Liver (tissue), 9 donors: Measurements from ENCODE around the gene ZC3H12C. TPM values are rescaled to one million over a fixed set of nuclear protein-coding genes. Genes with fewer than 3 reads are reported as not detected.
A peak's percentile ranks its signal among the peaks of the same experiment; 100 is the strongest.

Source experiments
- DNase-seq: peaks from one replicate; pipeline ENCODE4 v3.0.0-alpha.2; 2017; ENCODE audit warnings: low spot score
- H3K27ac ChIP-seq, 2 donors: one replicate each; pipeline ENCODE4 v1.7.0; 2013; ENCODE audit warnings: inconsistent platforms in 2 of 2, low read length in 2 of 2, control low read depth in 1 of 2, low read depth in 1 of 2, mild to moderate bottlenecking in 1 of 2
- H3K27me3 ChIP-seq, 4 donors: one replicate each; pipeline versions ENCODE4 v1.6.1 to v1.7.0; 2013; ENCODE audit warnings: low read length in 3 of 4, inconsistent platforms in 1 of 4, mild to moderate bottlenecking in 1 of 4, moderate library complexity in 1 of 4; ENCODE audit not compliant: control insufficient read depth in 4 of 4, insufficient read depth in 4 of 4
- H3K36me3 ChIP-seq, 4 donors: one replicate each; pipeline versions ENCODE4 v1.6.1 to v1.7.0; 2013; ENCODE audit warnings: low read length in 3 of 4, mild to moderate bottlenecking in 3 of 4, low read depth in 1 of 4, moderate library complexity in 1 of 4; ENCODE audit not compliant: control insufficient read depth in 4 of 4, insufficient read depth in 3 of 4
- H3K4me1 ChIP-seq, 4 donors: one replicate each; pipeline versions ENCODE4 v1.6.1 to v1.7.0; 2013; ENCODE audit warnings: low read length in 3 of 4, mild to moderate bottlenecking in 3 of 4, moderate library complexity in 1 of 4; ENCODE audit not compliant: control insufficient read depth in 4 of 4, insufficient read depth in 4 of 4
- H3K4me3 ChIP-seq, 3 donors: one replicate each; pipeline versions ENCODE4 v1.6.1 to v1.7.0; 2013; ENCODE audit warnings: low read length in 3 of 3, control low read depth in 1 of 3, low read depth in 1 of 3, mild to moderate bottlenecking in 1 of 3
- H3K9ac ChIP-seq, 2 donors: one replicate each; pipeline ENCODE4 v1.7.0; 2013; ENCODE audit warnings: low read length in 2 of 2, mild to moderate bottlenecking in 2 of 2, moderate library complexity in 2 of 2, control low read depth in 1 of 2, low read depth in 1 of 2
- H3K9me3 ChIP-seq, 4 donors: one replicate each; pipeline versions ENCODE4 v1.6.1 to v1.7.0; 2013; ENCODE audit warnings: low read length in 3 of 4; ENCODE audit not compliant: control insufficient read depth in 4 of 4
- FOXA2 ChIP-seq: IDR thresholded peaks from 2 replicates; pipeline ENCODE4 v1.6.1; 2016; ENCODE audit warnings: antibody characterized with exemption
- GABPA ChIP-seq, 2 donors: IDR thresholded peaks in 1 of 2; conservative IDR thresholded peaks in 1 of 2; 2 replicates each; pipeline ENCODE4 v1.6.1; 2016; ENCODE audit warnings: antibody characterized with exemption in 2 of 2, mild to moderate bottlenecking in 1 of 2, moderate library complexity in 1 of 2
- HNF4A ChIP-seq, 2 donors: conservative IDR thresholded peaks; 2 replicates each; pipeline ENCODE4 v1.6.1; 2016; ENCODE audit warnings: antibody characterized with exemption in 2 of 2, mild to moderate bottlenecking in 2 of 2
- JUND ChIP-seq, 2 donors: IDR thresholded peaks; 2 replicates each; pipeline ENCODE4 v1.6.1; 2016; ENCODE audit warnings: antibody characterized with exemption in 2 of 2
- NR2F2 ChIP-seq: IDR thresholded peaks from 2 replicates; pipeline ENCODE4 v1.6.1; 2016; ENCODE audit warnings: antibody characterized with exemption
- RAD21 ChIP-seq, 2 donors: IDR thresholded peaks; 2 replicates each; pipeline ENCODE4 v1.6.1; 2016; ENCODE audit warnings: antibody characterized with exemption in 2 of 2, mild to moderate bottlenecking in 2 of 2
- RXRA ChIP-seq, 2 donors: IDR thresholded peaks; 2 replicates each; pipeline ENCODE4 v1.6.1; 2017 to 2018; ENCODE audit warnings: antibody characterized with exemption in 2 of 2, mild to moderate bottlenecking in 1 of 2
- SP1 ChIP-seq: IDR thresholded peaks from 2 replicates; pipeline ENCODE4 v1.6.1; 2018; ENCODE audit warnings: antibody characterized with exemption, mild to moderate bottlenecking
- TAF1 ChIP-seq: conservative IDR thresholded peaks from 2 replicates; pipeline ENCODE4 v1.6.1; 2016; ENCODE audit warnings: antibody characterized with exemption, mild to moderate bottlenecking
- WGBS: extraction: QIAGEN DNeasy Blood & Tissue Kit; methylation state at CpG from one replicate; pipeline ENCODE4 v1.1.7; 2013; 5-methylcytosine and 5-hydroxymethylcytosine counted together
- polyA plus RNA-seq, 2 donors: library from polyadenylated mRNA; stranded (reverse) in 1 of 2; unstranded in 1 of 2; fragments of 200-250 nt in 1 of 2; fragments of >200 nt in 1 of 2; fragmentation: Nextera tagmentation in 1 of 2; extraction: Ambion mirVana in 1 of 2; gene quantifications; one replicate each; pipeline versions ENCODE4 v1.2.1 to v1.2.3, GENCODE V29; 2013 to 2015
- total RNA-seq, 2 donors: library from RNA; depleted of rRNA; stranded (reverse); fragments of >200 nt; gene quantifications; one replicate each; pipeline ENCODE4 v1.2.3, GENCODE V29; 2014
- TF ChIP-seq, protein P1 (sequence below): IDR thresholded peaks from 2 replicates; pipeline ENCODE4 v1.6.1; 2016; ENCODE audit warnings: antibody characterized with exemption, mild to moderate bottlenecking
- TF ChIP-seq, protein P2 (sequence below): IDR thresholded peaks from 2 replicates; pipeline ENCODE4 v1.6.1; 2016; ENCODE audit warnings: antibody characterized with exemption
- donor health status: healthy.
- donor health status: healthy.
- donor health status: healthy.
- donor health status: healthy.
- donor health status: healthy.

The ZC3H12C gene
- total and polyA plus RNA-seq, 4 donors: 0.92 to 9.6 (median 2.3) TPM

DNA sequence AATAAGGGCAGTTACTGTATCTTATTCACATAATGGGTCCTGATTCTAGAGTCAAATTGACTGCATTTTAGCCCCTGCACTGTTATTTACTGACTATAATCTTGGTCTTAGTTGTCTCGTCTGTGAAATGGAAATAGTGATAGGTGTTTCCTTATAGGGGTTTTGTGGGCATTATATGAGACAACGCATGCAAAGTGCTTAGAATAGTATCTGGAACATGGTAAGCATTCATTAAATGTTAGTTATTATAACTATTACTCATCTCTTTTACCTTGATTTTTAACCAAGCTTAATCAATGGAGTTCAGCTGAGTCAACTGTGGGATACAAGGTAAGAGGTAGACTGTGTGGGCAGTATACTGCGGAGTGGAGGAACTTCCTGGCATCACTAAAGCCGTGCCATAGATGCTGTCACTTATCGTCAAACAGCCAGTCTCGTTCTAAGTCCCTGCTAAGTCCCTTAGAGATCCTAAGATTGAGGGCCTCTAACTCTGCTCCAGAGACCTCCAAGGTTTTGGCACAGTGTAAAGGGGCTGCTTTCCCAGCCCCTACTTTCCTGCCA, 2.6 kb upstream of the ZC3H12C start:
- whole genome bisulfite sequencing: 89% methylated on average over 6 of the region's 6 CpGs
- no peaks in the 10 kb centered on the region for H3K36me3 ChIP-seq
- no peaks in the 10 kb centered on the region for H3K27me3 ChIP-seq
- TF ChIP-seq, protein P1, sequence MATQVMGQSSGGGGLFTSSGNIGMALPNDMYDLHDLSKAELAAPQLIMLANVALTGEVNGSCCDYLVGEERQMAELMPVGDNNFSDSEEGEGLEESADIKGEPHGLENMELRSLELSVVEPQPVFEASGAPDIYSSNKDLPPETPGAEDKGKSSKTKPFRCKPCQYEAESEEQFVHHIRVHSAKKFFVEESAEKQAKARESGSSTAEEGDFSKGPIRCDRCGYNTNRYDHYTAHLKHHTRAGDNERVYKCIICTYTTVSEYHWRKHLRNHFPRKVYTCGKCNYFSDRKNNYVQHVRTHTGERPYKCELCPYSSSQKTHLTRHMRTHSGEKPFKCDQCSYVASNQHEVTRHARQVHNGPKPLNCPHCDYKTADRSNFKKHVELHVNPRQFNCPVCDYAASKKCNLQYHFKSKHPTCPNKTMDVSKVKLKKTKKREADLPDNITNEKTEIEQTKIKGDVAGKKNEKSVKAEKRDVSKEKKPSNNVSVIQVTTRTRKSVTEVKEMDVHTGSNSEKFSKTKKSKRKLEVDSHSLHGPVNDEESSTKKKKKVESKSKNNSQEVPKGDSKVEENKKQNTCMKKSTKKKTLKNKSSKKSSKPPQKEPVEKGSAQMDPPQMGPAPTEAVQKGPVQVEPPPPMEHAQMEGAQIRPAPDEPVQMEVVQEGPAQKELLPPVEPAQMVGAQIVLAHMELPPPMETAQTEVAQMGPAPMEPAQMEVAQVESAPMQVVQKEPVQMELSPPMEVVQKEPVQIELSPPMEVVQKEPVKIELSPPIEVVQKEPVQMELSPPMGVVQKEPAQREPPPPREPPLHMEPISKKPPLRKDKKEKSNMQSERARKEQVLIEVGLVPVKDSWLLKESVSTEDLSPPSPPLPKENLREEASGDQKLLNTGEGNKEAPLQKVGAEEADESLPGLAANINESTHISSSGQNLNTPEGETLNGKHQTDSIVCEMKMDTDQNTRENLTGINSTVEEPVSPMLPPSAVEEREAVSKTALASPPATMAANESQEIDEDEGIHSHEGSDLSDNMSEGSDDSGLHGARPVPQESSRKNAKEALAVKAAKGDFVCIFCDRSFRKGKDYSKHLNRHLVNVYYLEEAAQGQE: no peak
- TF ChIP-seq RAD21 (IDR thresholded peaks at IDR 0.05) (no peak), TAF1 (no peak), JUND (IDR thresholded peaks at IDR 0.05) (no peak), FOXA2 (no peak), NR2F2 (no peak), HNF4A (conservative IDR thresholded peaks at IDR 0.05) (no peak)
- no peak for DNase-seq
- H3K27ac ChIP-seq: no peak overlapping the region
- peaks cover 0 to 24% (median 12%) of the 10 kb centered on the region in 4 donors for H3K4me1 ChIP-seq
- H3K9ac ChIP-seq: no peak overlapping the region
- no peak overlapping the region for H3K4me3 ChIP-seq
- no peaks in the 10 kb centered on the region for H3K9me3 ChIP-seq

DNA sequence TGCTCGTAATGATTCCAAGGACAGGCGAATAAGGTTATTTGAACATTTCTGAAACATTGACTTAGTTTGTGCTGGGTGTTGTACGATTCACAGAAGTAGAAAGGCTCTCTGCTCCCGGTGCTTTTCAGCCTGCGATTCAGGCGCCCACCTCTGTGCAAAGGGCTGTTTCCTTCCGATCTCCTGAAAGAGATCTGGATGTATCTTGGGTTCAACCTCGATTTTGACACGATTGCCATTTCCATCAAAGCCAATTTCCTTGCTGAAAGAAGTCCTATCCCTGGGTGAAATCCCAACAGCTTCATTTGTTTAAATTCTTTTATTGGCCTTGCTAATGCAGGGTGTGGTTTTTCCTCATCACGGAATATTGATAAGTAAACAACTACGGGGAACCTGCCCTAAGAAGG, 1.1 kb upstream of the ZC3H12C start:
- H3K4me1 ChIP-seq: peaks cover 1 to 24% (median 12%) of the 10 kb centered on the region in 4 donors
- DNase-seq: no peak
- peak overlapping the region; percentile 51 to 88 (median 86) for H3K4me3 ChIP-seq
- no peaks in the 10 kb centered on the region for H3K27me3 ChIP-seq
- H3K9ac ChIP-seq: peak overlapping the region; percentile 21 to 30
- H3K9me3 ChIP-seq: no peaks in the 10 kb centered on the region
- WGBS: 21% methylated on average over 11 of the region's 11 CpGs
- no peak for TF ChIP-seq SP1
- TF ChIP-seq, protein P2, sequence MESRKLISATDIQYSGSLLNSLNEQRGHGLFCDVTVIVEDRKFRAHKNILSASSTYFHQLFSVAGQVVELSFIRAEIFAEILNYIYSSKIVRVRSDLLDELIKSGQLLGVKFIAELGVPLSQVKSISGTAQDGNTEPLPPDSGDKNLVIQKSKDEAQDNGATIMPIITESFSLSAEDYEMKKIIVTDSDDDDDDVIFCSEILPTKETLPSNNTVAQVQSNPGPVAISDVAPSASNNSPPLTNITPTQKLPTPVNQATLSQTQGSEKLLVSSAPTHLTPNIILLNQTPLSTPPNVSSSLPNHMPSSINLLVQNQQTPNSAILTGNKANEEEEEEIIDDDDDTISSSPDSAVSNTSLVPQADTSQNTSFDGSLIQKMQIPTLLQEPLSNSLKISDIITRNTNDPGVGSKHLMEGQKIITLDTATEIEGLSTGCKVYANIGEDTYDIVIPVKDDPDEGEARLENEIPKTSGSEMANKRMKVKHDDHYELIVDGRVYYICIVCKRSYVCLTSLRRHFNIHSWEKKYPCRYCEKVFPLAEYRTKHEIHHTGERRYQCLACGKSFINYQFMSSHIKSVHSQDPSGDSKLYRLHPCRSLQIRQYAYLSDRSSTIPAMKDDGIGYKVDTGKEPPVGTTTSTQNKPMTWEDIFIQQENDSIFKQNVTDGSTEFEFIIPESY: no peak
- TF ChIP-seq NR2F2: no peak
- no peak for TF ChIP-seq RXRA (IDR thresholded peaks at IDR 0.05)
- TF ChIP-seq, protein P1: no peak
- no peak for TF ChIP-seq GABPA (IDR thresholded peaks at IDR 0.05 in 1 of 2, conservative IDR thresholded peaks at IDR 0.05 in 1 of 2)
- no peaks in the 10 kb centered on the region for H3K36me3 ChIP-seq
- H3K27ac ChIP-seq: peak overlapping the region; percentile 60 to 89
